GM13976 (cell line): ENCODE measurements around the gene ARHGAP11A.

Experiments
- DNase-seq: peaks from one replicate; pipeline ENCODE4 v3.0.0; 2012; ENCODE audit warnings: low spot score
- in situ Hi-C: fragments of 300-500 bp; cut with MboI; formaldehyde crosslinking; loops from one replicate; pipeline ENCODE4 v1.12.0; 2022; ENCODE audit warnings: low sequenced_read_pairs, mixed read lengths, inconsistent platforms; ENCODE audit not compliant: unreplicated experiment
- TF ChIP-seq, protein P1 (sequence below): IDR thresholded peaks from 2 replicates; pipeline ENCODE4 v1.5.1; 2012; ENCODE audit warnings: borderline replicate concordance, mild to moderate bottlenecking; ENCODE audit not compliant: insufficient read depth; ENCODE audit errors: extremely low read depth, missing control alignments, control extremely low read depth

ARHGAP11A gene

DNA sequence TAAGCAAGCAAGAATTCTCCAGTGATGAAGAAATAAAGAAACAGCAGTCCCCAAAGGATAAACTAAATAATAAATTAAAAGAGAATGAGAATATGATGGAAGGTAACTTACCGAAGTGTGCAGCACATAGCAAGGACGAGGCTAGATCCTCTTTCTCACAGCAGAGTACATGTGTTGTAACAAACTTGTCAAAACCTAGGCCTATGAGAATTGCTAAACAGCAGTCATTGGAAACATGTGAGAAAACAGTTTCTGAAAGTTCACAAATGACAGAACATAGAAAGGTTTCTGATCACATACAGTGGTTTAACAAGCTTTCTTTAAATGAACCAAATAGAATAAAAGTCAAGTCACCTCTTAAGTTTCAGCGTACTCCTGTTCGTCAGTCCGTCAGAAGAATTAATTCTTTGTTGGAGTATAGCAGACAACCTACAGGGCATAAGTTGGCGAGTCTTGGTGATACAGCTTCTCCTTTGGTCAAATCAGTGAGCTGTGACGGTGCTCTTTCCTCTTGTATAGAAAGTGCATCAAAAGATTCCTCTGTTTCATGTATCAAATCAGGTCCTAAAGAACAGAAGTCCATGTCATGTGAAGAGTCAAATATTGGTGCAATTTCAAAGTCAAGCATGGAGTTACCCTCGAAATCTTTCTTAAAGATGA, 21.7 kb downstream of the ARHGAP11A start:
- DNase-seq, result no peak
- TF ChIP-seq, protein P1, sequence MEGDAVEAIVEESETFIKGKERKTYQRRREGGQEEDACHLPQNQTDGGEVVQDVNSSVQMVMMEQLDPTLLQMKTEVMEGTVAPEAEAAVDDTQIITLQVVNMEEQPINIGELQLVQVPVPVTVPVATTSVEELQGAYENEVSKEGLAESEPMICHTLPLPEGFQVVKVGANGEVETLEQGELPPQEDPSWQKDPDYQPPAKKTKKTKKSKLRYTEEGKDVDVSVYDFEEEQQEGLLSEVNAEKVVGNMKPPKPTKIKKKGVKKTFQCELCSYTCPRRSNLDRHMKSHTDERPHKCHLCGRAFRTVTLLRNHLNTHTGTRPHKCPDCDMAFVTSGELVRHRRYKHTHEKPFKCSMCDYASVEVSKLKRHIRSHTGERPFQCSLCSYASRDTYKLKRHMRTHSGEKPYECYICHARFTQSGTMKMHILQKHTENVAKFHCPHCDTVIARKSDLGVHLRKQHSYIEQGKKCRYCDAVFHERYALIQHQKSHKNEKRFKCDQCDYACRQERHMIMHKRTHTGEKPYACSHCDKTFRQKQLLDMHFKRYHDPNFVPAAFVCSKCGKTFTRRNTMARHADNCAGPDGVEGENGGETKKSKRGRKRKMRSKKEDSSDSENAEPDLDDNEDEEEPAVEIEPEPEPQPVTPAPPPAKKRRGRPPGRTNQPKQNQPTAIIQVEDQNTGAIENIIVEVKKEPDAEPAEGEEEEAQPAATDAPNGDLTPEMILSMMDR, result no peak
- in situ Hi-C loops, result no loop called here

DNA sequence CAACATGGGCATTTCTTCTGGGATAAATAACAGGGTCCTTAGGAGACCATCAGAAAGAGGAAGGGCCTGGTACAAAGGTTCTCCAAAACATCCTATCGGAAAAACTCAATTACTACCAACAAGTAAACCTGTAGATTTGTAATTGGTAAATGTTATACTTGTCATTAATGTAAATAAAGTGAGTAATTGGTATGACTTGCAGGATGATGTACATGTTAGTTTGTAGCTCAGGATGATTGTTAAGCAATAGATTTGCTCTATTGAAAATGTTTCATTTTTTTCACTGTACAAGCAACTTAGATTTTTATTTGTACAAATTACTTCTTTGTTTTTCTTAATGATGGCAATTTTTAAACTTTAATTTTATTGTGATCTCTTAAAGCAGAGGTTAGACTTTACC, 22.4 kb downstream of the ARHGAP11A start:
- in situ Hi-C loops, result no loop called here
- DNase-seq, result no peak

DNA sequence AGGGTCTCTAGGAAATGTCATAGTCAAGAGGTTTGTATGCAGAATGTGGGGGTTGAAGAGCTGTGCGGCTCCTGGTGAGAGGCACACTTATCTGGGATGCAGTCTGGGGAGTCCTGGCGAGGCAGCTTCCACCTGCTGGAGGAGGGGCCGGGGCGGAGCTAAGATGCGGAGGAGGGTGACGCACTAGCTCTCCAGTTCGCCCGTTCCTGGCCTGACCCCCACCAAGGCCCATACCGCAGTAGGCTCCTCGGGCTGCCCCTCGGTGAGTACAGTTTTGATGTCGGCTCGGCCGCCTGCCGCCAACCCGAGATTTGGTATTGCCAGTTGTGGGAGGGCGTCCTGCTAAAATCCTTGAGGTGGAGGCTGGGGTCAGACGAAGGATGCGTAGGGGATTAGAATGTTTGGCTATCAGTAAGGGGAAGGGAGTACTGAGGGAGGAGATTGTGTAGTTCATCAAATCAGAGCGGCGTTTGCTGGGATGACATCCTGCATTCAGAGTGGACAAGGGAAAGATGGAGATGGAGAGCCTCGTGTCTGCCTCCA, 26.3 kb downstream of the ARHGAP11A start, which contains the start of gene SCG5:
Gene SCG5, plus strand, starts transcription at position 194 of the 543 bp plus-strand sequence. CDS start 1,883 bp downstream, outside the sequence.
- no peak for DNase-seq
- TF ChIP-seq, protein P1, result no peak
- in situ Hi-C loops, result no loop called here

More for the DNA sequence above, 22.4 kb downstream of the ARHGAP11A start:
- TF ChIP-seq, protein P1, result no peak

DNA sequence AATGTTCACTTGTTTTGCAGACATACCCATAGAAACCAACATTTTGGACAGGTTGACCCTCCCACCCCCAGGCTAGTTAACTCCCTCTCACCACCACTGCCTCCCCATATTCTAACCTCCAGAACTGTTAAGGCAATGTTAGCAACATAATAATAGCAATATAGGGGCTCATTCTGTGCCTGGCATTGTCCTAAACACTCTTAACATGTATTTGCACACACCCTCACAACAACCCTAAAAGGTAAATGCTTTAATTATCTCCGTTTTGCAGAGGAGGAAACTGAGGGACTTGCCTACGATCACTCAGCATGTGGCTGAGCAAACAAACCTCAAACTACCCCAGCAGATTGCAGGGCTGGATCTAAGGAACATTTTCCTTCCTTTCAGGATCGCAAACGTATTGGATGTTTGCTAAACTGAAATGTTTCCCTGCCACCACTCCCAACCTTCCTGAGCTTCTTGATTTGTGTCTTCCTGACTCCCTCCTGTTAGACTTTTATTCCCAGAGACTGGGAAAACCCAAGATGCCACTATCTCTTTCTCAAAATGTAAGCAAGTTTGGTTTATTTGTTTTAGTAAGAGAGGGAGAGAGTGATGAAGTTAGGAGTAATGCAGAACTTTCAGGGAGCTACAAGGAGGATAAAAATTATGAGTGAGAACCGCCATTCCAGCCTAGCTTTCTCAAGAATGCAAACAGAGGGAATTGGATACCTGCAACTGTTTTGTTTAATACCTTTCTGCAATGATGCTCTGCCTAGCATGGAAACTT, 27.5 kb downstream of the ARHGAP11A start:
- DNase-seq, result no peak
- TF ChIP-seq, protein P1, result no peak
- in situ Hi-C loops, result no loop called here

DNA sequence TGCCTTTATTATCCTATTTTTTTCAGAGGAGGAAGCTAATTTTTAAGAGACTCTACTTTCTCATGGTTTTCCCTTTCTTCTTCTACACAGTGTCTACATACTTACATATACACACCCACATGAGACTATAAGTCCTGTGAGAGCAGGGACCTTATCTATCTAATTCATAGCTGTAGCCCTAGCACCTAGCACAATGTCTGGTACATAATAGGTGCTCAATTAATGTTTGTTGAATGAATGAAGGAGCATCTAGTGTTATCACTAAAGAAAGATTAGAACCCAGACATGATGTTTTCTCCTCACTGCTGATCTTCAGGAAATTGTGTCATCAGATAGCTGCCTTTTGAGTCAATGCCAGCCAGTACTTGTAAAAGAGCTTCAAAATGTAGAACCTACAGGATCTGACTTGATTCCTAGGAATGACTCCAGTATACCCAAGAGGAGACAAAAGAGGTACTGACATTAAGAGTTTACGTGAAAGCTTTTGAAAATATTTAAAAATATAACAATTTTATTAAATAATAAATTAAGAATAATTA, 28.7 kb downstream of the ARHGAP11A start:
- in situ Hi-C loops, result no loop called here
- TF ChIP-seq, protein P1, result no peak
- no peak for DNase-seq

DNA sequence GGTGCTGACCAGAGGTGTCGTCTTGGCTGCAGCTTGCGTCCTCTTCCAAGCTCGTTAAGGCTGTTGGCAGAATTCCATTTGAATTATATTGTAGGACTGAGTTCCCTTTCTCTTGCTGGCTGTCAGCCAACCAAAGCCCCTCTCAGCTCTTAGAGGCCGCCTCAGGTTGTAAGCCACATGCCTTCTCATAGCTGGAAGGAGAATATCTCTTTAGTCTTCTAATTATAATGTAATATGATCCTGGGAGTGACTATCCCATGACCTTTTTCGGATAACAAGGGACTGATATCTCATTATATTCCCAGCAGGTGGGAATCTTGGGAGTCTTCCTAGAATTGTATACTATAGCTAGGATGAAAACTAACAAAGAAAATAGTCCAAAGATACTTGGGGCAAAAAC, 31.0 kb downstream of the ARHGAP11A start:
- in situ Hi-C loops, result no loop called here
- no peak for DNase-seq
- TF ChIP-seq, protein P1, result no peak
